Stomach (tissue), 9 donors: ENCODE measurements around the gene OLFML1. TPM values are rescaled to one million over a fixed set of nuclear protein-coding genes. Genes with fewer than 3 reads are reported as not detected.

Source experiments
- DNase-seq, 2 donors: peaks; one replicate each; pipeline versions ENCODE4 v3.0.0 to v3.0.0-alpha.2; 2013 to 2019
- H3K27ac ChIP-seq, 5 donors: fragments of 200-600 bp in 4 of 5; sonication (generic) in 4 of 5; one replicate each; pipeline ENCODE4 v1.5.1; 2013 to 2019; ENCODE audit warnings: mild to moderate bottlenecking in 1 of 5, moderate library complexity in 1 of 5
- H3K27me3 ChIP-seq, 3 donors: fragments of 200-600 bp; sonication (generic); one replicate each; pipeline ENCODE4 v1.5.1; 2017 to 2019; ENCODE audit warnings: mixed run types in 1 of 3
- H3K36me3 ChIP-seq, 4 donors: fragments of 200-600 bp; sonication (generic); 1 replicate in 3 of 4; 2 replicates in 1 of 4; pipeline ENCODE4 v1.5.1; 2016 to 2019
- H3K4me1 ChIP-seq, 4 donors: fragments of 200-600 bp; sonication (generic); one replicate each; pipeline ENCODE4 v1.5.1; 2016 to 2019
- H3K4me3 ChIP-seq, 4 donors: fragments of 200-600 bp; sonication (generic) in 3 of 4; one replicate each; pipeline ENCODE4 v1.5.1; 2016 to 2019; ENCODE audit warnings: mild to moderate bottlenecking in 1 of 4
- H3K9me3 ChIP-seq, 4 donors: fragments of 200-600 bp; sonication (generic); one replicate each; pipeline ENCODE4 v1.5.1; 2016 to 2019
- EP300 ChIP-seq: sonication (generic); formaldehyde crosslinking; IDR thresholded peaks from one replicate; pipeline ENCODE4 v1.6.1; 2017; ENCODE audit warnings: antibody characterized with exemption
- POLR2A ChIP-seq, 4 donors: fragments of 450-650 bp; IDR thresholded peaks; one replicate each; pipeline ENCODE4 v1.6.1; 2016; ENCODE audit warnings: antibody characterized with exemption in 4 of 4, control low read depth in 2 of 4, mild to moderate bottlenecking in 1 of 4, moderate library complexity in 1 of 4
- POLR2AphosphoS5 ChIP-seq, 3 donors: sonication (generic); formaldehyde crosslinking; IDR thresholded peaks; one replicate each; pipeline ENCODE4 v1.6.1; 2016; ENCODE audit warnings: antibody characterized with exemption in 3 of 3
- WGBS, 5 donors: extraction: QIAGEN DNeasy Blood & Tissue Kit in 3 of 5; methylation state at CpG; one replicate each; pipeline versions ENCODE4 v1.1.5 to v1.1.7; 2013 to 2018; 5-methylcytosine and 5-hydroxymethylcytosine counted together
- intact Hi-C: fragments of 100-400 bp; cut with DNase I; formaldehyde crosslinking; loops from one replicate; pipeline ENCODE4 v1.15.1; 2023; ENCODE audit warnings: low total_unique reads
- polyA plus RNA-seq, 3 donors: library from polyadenylated mRNA; stranded (reverse); fragments of 200-250 nt; gene quantifications; one replicate each; pipeline ENCODE4 v1.2.3, GENCODE V29; 2013
- total RNA-seq, 5 donors: library from RNA; depleted of rRNA; stranded (reverse); fragments of >200 nt; gene quantifications; one replicate each; pipeline versions ENCODE4 v1.1.0 to v1.2.3, GENCODE V29; 2014 to 2016
- TF ChIP-seq, protein P1 (sequence below), 7 experiments: fragments of 450-650 bp in 4 of 7; fragments of 200-600 bp in 3 of 7; sonication (generic) in 3 of 7; IDR thresholded peaks; one replicate each; pipeline ENCODE4 v1.5.1; 2016 to 2019; ENCODE audit warnings: antibody characterized with exemption in 7 of 7, control low read depth in 2 of 7, mild to moderate bottlenecking in 1 of 7
- donor health status: healthy with polysubstance abuse.
- donor health status: Bipolar disorder and iron deficiency.
- donor health status: healthy.

The OLFML1 gene
- total and polyA plus RNA-seq, 8 donors: 0.90 to 14.9 (median 2.6) TPM; not detected in 3

DNA sequence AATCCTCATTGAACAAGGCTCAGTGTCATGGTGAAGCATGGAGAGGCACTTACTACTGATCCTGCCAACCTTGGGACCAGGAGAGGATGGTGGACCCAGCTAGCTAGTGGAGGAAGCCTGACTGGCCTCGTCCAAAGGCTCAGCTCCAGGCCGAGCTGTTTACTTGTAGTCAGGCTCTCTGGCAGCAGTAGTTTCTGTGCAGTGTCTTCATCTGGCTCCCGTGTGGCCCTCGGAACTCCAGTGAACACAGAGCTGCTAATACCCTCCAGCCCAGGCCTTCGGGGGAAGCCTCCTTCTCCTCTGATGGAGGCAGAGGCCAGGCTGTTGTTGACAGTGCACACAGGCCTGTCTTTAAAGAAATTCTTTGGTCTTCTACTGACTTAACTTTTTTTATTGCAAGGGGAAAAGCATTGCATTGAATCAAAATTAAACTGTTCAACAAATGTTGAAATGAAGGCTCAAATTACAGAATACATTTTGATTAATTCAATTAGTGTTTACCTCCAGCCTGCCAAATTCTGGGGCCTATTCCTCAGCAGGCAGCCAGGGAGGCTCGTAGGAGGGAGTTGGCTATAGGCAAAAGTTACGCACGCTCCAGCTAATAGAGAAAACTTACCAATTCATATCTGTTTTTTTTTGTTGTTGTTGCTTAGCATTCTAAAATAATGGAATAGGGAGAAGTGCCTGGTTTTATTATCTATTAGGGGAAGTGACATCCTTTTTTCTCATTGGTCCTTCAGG lies 47.3 kb downstream of the OLFML1 start:
- TF ChIP-seq EP300 (no peak), POLR2AphosphoS5 (IDR thresholded peaks at IDR 0.05) (no peak), POLR2A (IDR thresholded peaks at IDR 0.05) (no peak)
- TF ChIP-seq, protein P1, sequence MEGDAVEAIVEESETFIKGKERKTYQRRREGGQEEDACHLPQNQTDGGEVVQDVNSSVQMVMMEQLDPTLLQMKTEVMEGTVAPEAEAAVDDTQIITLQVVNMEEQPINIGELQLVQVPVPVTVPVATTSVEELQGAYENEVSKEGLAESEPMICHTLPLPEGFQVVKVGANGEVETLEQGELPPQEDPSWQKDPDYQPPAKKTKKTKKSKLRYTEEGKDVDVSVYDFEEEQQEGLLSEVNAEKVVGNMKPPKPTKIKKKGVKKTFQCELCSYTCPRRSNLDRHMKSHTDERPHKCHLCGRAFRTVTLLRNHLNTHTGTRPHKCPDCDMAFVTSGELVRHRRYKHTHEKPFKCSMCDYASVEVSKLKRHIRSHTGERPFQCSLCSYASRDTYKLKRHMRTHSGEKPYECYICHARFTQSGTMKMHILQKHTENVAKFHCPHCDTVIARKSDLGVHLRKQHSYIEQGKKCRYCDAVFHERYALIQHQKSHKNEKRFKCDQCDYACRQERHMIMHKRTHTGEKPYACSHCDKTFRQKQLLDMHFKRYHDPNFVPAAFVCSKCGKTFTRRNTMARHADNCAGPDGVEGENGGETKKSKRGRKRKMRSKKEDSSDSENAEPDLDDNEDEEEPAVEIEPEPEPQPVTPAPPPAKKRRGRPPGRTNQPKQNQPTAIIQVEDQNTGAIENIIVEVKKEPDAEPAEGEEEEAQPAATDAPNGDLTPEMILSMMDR (IDR thresholded peaks at IDR 0.05): no peak
- Histone ChIP-seq H3K4me3 (no peak overlapping the region), H3K9me3 (no peaks in the 10 kb centered on the region), H3K36me3 (no peaks in the 10 kb centered on the region), H3K27ac (peak overlapping the region in 3 of 5 donors; percentile 19 to 56 (median 39)), H3K27me3 (no peaks in the 10 kb centered on the region), H3K4me1 (peaks cover 18 to 49% (median 32%) of the 10 kb centered on the region in 4 donors)
- intact Hi-C loops: no loop called here
- 59 to 76% (median 66%) methylated on average over 7 to 8 of the region's 8 CpGs for WGBS, 5 donors
- DNase-seq: peak in 1 of 2 donors; percentile 68

DNA sequence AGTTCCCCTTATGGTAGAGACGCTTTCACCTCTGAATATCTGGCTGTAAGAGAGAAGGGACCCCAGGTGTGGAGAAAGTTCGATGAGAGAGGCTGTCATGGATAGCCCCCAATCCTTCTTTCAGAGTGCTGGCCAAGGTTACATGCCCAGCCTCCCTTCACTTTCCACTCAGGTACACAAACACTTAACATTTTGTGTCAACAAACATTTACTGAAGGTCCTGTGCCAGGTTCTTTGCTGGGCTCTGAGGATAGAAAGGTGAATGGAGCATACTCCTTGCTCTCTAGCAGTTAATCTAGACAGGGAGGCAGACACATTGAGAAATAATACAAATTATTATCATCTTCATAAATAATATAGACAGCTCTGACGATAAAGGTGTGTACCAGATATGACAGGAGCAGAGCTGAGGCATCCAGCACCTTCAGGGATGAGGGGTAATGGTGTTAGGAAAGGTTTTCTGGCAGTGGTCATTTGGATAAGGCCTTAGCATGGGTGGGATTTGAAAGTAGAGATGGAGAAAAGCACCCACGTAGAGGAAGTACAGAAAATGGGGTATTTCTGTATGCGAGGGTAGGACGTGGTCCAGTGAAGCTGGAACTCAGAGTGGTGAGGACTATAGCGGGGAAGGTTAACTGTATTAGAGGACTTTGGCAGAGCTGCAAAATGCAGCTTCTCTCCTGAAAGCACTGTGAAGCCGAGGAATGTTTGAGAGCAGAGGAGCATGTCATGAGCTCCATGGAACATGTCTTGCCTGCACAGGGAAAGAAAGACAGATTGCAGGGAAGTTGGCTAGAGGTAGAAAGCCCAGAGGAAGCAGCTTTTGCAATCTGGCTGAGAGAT lies 48.1 kb downstream of the OLFML1 start:
- no peaks in the 10 kb centered on the region for H3K27me3 ChIP-seq
- intact Hi-C loops: no loop called here
- no peaks in the 10 kb centered on the region for H3K36me3 ChIP-seq
- DNase-seq: no peak
- TF ChIP-seq EP300 (no peak), POLR2A (IDR thresholded peaks at IDR 0.05) (no peak), POLR2AphosphoS5 (IDR thresholded peaks at IDR 0.05) (no peak)
- TF ChIP-seq, protein P1 (IDR thresholded peaks at IDR 0.05): no peak
- peak overlapping the region in 1 of 5 donors; percentile 56 for H3K27ac ChIP-seq
- 61 to 77% (median 65%) methylated on average over 8 of the region's 8 CpGs for WGBS, 5 donors
- no peak overlapping the region for H3K4me3 ChIP-seq
- H3K9me3 ChIP-seq: no peaks in the 10 kb centered on the region
- peaks cover 24 to 57% (median 37%) of the 10 kb centered on the region in 4 donors for H3K4me1 ChIP-seq

DNA sequence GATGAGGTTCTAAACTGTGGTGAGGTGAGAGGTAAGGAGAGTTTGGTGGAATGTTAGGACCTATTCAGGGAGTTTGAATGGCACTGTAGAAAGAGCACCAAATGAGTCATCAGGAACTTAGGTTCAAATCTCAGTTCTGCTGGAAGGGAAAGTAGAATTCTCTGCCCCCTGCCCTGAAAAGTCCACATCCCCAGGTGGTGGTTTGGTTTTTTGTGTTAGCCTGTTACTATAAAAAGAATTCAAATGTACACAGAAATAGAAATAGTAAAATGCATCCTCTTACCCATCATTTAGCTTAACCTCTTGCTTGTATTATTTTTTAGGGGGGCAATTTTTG lies 48.7 kb downstream of the OLFML1 start:
- H3K27ac ChIP-seq: no peak overlapping the region
- TF ChIP-seq, protein P1 (IDR thresholded peaks at IDR 0.05): no peak
- TF ChIP-seq POLR2AphosphoS5 (IDR thresholded peaks at IDR 0.05) (no peak), POLR2A (IDR thresholded peaks at IDR 0.05) (no peak), EP300 (no peak)
- H3K4me1 ChIP-seq: peaks cover 30 to 63% (median 42%) of the 10 kb centered on the region in 4 donors
- no peak overlapping the region for H3K4me3 ChIP-seq
- H3K36me3 ChIP-seq: no peaks in the 10 kb centered on the region
- no peaks in the 10 kb centered on the region for H3K9me3 ChIP-seq
- H3K27me3 ChIP-seq: no peaks in the 10 kb centered on the region
- intact Hi-C loops: no loop called here
- DNase-seq: no peak

DNA sequence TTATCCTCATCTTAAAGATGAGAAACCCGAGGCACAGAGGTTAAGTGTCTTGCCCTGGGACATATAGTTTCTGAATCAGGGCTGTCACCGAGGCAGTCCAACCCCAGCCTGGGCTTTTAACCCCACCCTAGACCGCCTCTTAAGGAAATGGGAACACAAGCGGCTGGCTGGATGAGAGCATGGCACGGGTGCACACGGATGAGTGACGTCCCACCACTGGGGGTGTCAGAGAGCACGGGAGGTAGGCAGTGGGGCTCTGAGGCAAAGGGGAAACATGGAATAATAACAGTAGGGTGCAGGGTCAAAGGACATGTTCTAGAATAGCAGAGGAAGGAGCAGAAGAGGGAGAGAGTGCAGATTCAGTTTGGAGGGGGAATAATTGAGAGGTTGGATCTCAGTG lies 50.8 kb downstream of the OLFML1 start:
- no peak overlapping the region for H3K27ac ChIP-seq
- no peaks in the 10 kb centered on the region for H3K36me3 ChIP-seq
- H3K4me3 ChIP-seq: no peak overlapping the region
- H3K9me3 ChIP-seq: no peaks in the 10 kb centered on the region
- intact Hi-C loops: no loop called here
- peak in 1 of 2 donors; percentile 59 for DNase-seq
- TF ChIP-seq POLR2A (IDR thresholded peaks at IDR 0.05) (no peak), EP300 (no peak), POLR2AphosphoS5 (IDR thresholded peaks at IDR 0.05) (no peak)
- TF ChIP-seq, protein P1 (IDR thresholded peaks at IDR 0.05): no peak
- 33 to 57% (median 46%) methylated on average over 8 of the region's 8 CpGs for WGBS, 5 donors
- no peaks in the 10 kb centered on the region for H3K27me3 ChIP-seq
- peaks cover 36 to 69% (median 48%) of the 10 kb centered on the region in 4 donors for H3K4me1 ChIP-seq
